Duodenal mucosa (tissue), 2 donors: ENCODE measurements around the gene S100A13.
"Not testable (repeated sequence)": the region's sequence is repeated elsewhere in the genome, so short reads cannot be mapped to it uniquely, and the experiment has no call there.

Source experiments
- H3K27ac ChIP-seq: one replicate; pipeline ENCODE4 v1.7.0; 2013; ENCODE audit warnings: low read depth, low read length
- H3K27me3 ChIP-seq, 2 donors: one replicate each; pipeline ENCODE4 v1.7.0; 2013; ENCODE audit warnings: low read length in 2 of 2, control low read depth in 1 of 2; ENCODE audit not compliant: insufficient read depth in 2 of 2, control insufficient read depth in 1 of 2
- H3K36me3 ChIP-seq, 2 donors: one replicate each; pipeline ENCODE4 v1.7.0; 2013; ENCODE audit warnings: low read length in 2 of 2, control low read depth in 1 of 2; ENCODE audit not compliant: insufficient read depth in 2 of 2, control insufficient read depth in 1 of 2
- H3K4me1 ChIP-seq, 2 donors: one replicate each; pipeline ENCODE4 v1.7.0; 2013; ENCODE audit warnings: low read length in 2 of 2, control low read depth in 1 of 2; ENCODE audit not compliant: insufficient read depth in 2 of 2, control insufficient read depth in 1 of 2
- H3K4me3 ChIP-seq, 2 donors: one replicate each; pipeline ENCODE4 v1.7.0; 2013; ENCODE audit warnings: low read length in 2 of 2, low read depth in 1 of 2
- H3K9ac ChIP-seq, 2 donors: one replicate each; pipeline ENCODE4 v1.7.0; 2013; ENCODE audit warnings: low read length in 2 of 2, low read depth in 1 of 2
- H3K9me3 ChIP-seq, 2 donors: one replicate each; pipeline ENCODE4 v1.7.0; 2013; ENCODE audit warnings: low read length in 2 of 2, control low read depth in 1 of 2; ENCODE audit not compliant: control insufficient read depth in 1 of 2

Gene S100A13

DNA sequence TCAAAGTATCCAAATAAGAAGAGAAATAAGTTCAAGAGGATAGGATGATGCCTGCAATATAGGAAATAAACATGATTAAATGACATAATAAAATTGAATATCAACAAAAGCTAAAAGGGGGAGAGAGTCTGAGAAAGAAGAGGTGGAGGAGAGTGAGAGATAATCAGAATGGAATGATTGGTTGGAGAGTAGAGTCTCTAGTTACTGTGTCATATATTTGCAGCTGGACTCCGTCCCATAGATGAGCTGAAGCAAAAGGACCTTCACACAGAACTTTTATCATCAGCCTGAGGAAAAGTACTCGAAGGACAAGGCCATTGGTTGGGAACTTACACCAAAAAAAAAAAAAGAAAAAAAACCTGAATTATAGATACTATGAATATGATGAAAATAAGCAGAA lies 38.8 kb downstream of the S100A13 start:
- Histone ChIP-seq H3K27me3 (no peaks in the 10 kb centered on the region), H3K4me3 (no peak overlapping the region), H3K4me1 (no peaks in the 10 kb centered on the region), H3K9me3 (no peaks in the 10 kb centered on the region), H3K36me3 (no peaks in the 10 kb centered on the region), H3K27ac (no peak overlapping the region), H3K9ac (no peak overlapping the region)

DNA sequence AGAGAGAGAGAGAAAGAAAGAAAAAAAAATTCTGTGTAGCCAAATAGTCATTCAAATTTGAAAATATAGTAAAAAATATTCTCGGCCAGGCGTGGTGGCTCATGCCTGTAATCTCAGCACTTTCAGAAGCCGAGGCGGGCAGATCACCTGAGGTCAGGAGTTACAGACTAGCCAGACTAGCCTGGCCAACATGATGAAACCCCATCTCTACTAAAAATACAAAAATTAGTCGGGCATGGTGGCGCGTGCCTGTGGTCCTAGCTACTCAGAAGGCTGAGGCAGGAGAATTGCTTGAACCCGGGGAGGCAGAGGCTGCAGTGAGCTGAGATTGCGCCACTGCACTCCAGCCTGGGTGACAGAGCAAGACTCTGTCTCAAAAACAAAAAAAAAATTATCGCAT lies 39.3 kb downstream of the S100A13 start:
- not testable (repeated sequence) for H3K27me3 ChIP-seq, H3K4me3 ChIP-seq, H3K27ac ChIP-seq, H3K4me1 ChIP-seq, H3K9me3 ChIP-seq, H3K9ac ChIP-seq, H3K36me3 ChIP-seq

DNA sequence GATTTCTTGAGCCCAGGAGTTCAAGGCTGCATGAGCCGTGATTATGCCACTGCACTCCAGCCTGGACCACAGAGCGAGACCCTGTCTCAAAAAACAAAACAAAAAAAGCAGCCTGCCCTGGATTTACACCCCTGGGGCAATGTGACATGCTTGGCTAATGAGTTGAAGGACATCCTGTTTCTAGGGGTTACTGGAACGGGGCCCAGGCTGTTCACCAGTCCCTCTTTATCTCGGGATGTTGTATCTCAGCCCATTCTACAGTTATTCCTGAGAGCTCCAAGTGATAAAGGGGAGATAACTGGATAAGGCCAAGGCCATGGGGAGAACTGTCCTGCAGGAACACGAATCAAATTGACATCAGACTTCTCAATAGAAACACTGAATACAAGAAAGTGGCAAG lies 40.0 kb downstream of the S100A13 start:
- Histone ChIP-seq H3K9me3 (no peaks in the 10 kb centered on the region), H3K4me3 (no peak overlapping the region), H3K27me3 (no peaks in the 10 kb centered on the region), H3K27ac (no peak overlapping the region), H3K9ac (no peak overlapping the region), H3K4me1 (no peaks in the 10 kb centered on the region), H3K36me3 (no peaks in the 10 kb centered on the region)

DNA sequence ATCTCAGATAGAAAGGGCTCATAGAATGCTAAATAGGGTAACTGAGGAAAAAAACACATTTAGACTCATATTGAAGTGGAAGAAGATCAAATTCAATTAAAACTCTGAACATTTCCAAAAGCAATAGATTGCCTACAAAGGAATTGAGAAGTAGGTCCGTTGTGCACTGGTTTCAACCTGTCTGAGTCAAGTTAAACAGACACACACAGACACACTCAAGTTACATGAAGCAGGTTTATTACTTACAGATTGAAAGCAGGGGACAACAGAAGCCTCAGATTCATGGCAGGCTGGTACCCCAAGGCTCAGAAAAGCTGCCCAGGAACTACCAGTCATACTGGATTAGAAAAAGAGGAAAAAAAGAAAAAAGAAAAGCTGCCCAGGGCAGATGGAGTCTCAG lies 41.0 kb downstream of the S100A13 start:
- no peak overlapping the region for H3K4me3 ChIP-seq
- no peak overlapping the region for H3K9ac ChIP-seq
- H3K9me3 ChIP-seq, result no peaks in the 10 kb centered on the region
- no peaks in the 10 kb centered on the region for H3K36me3 ChIP-seq
- no peaks in the 10 kb centered on the region for H3K4me1 ChIP-seq
- H3K27ac ChIP-seq, result no peak overlapping the region
- no peaks in the 10 kb centered on the region for H3K27me3 ChIP-seq

DNA sequence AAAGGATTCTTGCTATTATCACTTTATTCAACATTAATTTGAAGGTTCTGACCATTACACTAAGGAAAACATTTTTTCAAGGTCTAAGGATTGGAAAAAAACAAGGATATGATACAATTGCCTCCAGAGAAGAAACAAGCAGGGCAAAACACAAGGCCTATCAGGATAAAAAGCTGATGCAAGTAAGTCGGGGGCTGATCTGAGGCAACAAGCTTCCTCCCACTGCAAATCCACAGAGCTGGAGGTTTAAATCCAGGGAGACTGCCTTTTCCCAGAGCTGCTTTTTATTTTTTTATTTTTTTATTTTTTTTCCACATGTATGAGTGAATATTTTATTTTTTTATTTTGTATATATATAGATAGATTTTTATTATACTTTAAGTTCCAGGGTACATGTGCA lies 42.3 kb downstream of the S100A13 start:
- no peak overlapping the region for H3K9ac ChIP-seq
- no peaks in the 10 kb centered on the region for H3K4me1 ChIP-seq
- no peaks in the 10 kb centered on the region for H3K36me3 ChIP-seq
- H3K27ac ChIP-seq, result no peak overlapping the region
- H3K27me3 ChIP-seq, result no peaks in the 10 kb centered on the region
- no peaks in the 10 kb centered on the region for H3K9me3 ChIP-seq
- no peak overlapping the region for H3K4me3 ChIP-seq

DNA sequence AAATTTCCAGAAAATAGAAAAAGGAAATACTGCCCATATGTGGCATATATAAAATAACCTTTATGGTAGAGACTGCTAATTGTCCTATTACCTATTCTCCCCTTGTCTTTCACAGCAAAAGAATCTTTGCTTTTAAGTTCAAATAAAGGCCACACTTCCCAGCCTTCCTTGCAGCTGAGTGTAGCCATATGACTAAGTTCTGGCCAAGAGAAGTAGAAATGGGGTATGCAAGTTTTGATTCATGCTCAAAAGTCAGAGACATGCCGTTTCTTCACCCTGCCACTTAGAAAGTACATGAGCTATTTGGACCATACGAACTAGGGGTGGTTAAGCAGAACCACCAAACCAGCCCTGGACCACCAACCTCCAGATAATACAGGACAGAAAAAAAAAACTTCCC lies 43.3 kb downstream of the S100A13 start:
- Histone ChIP-seq H3K9me3 (no peaks in the 10 kb centered on the region), H3K4me1 (no peaks in the 10 kb centered on the region), H3K9ac (no peak overlapping the region), H3K4me3 (no peak overlapping the region), H3K27ac (no peak overlapping the region), H3K27me3 (no peaks in the 10 kb centered on the region), H3K36me3 (no peaks in the 10 kb centered on the region)

DNA sequence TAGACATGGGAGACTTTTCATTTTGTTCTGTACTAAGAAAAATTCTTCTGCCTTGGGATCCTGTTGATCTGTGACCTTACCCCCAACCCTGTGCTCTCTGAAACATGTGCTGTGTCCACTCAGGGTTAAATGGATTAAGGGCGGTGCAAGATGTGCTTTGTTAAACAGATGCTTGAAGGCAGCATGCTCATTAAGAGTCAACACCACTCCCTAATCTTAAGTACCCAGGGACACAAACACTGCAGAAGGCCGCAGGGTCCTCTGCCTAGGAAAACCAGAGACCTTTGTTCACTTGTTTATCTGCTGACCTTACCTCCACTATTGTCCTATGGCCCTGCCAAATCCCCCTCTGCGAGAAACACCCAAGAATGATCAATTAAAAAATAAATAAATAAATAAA lies 43.8 kb downstream of the S100A13 start:
- H3K4me1 ChIP-seq, H3K27ac ChIP-seq, H3K9ac ChIP-seq, H3K36me3 ChIP-seq, H3K4me3 ChIP-seq, H3K27me3 ChIP-seq, H3K9me3 ChIP-seq: not testable (repeated sequence)

DNA sequence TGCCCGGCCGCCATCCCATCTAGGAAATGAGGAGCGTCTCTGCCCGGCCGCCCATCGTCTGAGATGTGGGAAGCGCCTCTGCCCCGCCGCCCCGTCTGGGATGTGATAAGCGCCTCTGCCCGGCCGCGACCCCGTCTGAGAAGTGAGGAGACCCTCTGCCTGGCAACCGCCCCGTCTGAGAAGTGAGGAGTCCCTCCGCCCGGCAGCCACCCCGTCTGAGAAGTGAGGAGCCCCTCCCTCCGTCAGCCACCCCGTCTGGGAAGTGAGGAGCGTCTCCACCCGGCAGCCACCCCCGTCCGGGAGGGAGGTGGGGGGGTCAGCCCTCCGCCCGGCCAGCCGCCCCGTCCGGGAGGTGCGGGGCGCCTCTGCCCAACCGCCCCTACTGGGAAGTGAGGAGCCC lies 44.5 kb downstream of the S100A13 start:
- not testable (repeated sequence) for H3K36me3 ChIP-seq, H3K9me3 ChIP-seq, H3K4me1 ChIP-seq, H3K27me3 ChIP-seq, H3K9ac ChIP-seq, H3K4me3 ChIP-seq, H3K27ac ChIP-seq

DNA sequence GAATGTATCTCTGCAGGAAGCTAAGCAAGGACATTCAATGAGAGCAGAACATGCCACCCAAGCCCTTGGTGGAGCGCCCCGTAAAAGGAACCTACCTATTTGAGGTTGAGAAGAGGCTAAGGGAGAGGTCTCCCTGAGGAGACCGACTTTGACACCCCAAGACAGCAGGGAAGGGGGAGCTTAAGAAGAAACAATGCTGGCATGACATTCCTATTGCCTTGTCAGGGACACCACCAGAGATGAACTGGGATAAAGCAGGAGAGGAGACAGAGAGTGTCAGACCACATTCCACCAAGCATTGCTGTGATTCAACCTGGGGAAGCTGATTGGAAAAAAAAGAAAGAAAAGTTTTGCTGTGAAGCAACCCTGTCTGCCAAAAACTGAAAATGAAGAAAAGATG lies 48.4 kb downstream of the S100A13 start:
- Histone ChIP-seq H3K4me3 (no peak overlapping the region), H3K27me3 (no peaks in the 10 kb centered on the region), H3K36me3 (no peaks in the 10 kb centered on the region), H3K4me1 (peaks cover 0 to 3% of the 10 kb centered on the region in 2 donors), H3K9ac (no peak overlapping the region), H3K9me3 (no peaks in the 10 kb centered on the region), H3K27ac (no peak overlapping the region)

DNA sequence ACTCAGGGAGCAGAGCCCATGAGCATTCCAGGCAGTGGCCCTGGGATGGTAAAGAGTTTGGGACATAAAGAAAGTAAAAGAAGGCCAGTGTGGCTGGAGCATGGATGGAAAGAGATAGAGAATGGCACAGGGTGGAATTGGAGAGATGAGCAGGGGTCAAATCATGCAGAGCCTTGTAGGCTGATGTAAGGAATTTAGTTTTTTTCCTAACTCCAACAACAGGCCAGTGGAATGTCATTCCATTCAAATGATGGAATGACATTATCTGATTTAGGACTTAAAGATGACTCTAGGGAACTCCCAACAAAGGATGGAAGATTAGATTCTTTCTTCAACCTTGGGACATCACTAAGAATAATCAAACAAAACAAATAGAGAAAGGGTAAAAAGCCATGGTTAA lies 48.8 kb downstream of the S100A13 start:
- Histone ChIP-seq H3K4me3 (no peak overlapping the region), H3K27me3 (no peaks in the 10 kb centered on the region), H3K36me3 (no peaks in the 10 kb centered on the region), H3K9me3 (no peaks in the 10 kb centered on the region), H3K9ac (no peak overlapping the region), H3K4me1 (peaks cover 0 to 3% of the 10 kb centered on the region in 2 donors), H3K27ac (no peak overlapping the region)

DNA sequence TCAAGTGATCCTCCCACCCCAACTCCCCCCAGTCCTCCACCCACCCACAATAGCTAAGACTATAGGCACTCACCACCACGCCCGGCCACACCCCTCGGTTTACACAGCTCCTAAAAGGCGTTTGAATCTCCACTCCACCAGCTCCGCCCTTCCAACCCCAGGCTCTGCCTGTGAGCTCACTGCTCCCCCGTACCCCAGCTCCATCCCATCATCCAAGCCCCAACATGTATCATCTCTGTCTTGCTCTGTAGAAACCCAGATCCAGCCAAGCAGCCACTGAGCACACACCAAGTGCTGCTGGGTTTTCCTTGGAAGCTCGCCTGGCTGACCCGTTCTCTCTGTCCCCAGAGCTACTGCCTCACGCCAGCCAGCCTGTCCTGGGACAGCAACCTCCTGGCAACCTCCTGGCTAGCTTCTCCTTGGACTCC lies 49.7 kb downstream of the S100A13 start:
- Histone ChIP-seq H3K27ac (no peak overlapping the region), H3K9me3 (no peaks in the 10 kb centered on the region), H3K9ac (no peak overlapping the region), H3K36me3 (no peaks in the 10 kb centered on the region), H3K4me1 (peaks cover 3 to 7% of the 10 kb centered on the region in 2 donors), H3K27me3 (no peaks in the 10 kb centered on the region), H3K4me3 (no peak overlapping the region)
